DMS53 treated with DMSO at 0.1 percent for 48 hours (cell line): Measurements from ENCODE around the gene NDUFA12.
A peak's percentile ranks its signal among the peaks of the same experiment; 100 is the strongest.

Experiments used
- DNase-seq: peaks from one replicate; lab custom pipeline; 2025; ENCODE audit not compliant: unreplicated experiment; lab: John Stamatoyannopoulos, UW

Gene NDUFA12

DNA sequence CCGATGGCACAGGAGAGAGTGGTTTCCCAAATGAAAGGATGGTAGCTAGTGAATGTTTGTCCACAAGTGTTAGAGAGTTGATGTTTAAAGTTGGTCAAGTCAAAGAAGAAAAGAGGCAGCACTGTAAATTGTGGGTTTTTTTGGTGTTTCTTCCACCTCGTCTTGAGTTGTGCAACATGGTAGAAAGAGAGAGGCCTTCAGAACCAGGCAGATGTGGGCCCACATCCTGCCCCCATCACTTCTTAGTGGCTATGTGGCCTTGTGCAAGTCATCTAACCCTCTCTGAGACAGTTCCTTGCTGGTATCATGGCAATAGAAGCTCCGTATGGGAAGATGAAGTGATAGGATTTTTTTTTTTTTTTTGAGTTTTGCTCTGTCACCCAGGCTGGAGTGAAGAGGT is 60.8 kb downstream of the NDUFA12 start:
- no peak for DNase-seq

DNA sequence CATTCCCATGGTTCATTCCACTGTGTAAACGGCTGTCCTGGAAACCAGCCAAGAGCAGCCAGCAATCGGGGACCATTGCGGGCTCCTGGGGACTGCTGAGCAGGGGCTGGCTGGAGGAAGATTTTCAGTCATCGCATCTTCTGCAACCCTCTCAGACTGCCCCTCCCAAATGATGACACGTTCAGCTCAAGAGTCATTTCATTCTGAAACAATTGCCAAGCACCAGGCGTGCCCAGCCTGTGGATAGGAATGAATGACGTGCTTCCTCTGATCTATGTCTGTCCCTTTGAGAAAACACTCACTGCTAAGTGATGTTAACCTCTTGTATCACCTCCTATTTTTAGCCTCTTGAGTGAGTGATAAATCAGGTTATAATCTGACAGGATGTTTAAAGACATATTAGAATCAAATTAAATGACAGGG is 62.0 kb downstream of the NDUFA12 start:
- peak; percentile 83 for DNase-seq

DNA sequence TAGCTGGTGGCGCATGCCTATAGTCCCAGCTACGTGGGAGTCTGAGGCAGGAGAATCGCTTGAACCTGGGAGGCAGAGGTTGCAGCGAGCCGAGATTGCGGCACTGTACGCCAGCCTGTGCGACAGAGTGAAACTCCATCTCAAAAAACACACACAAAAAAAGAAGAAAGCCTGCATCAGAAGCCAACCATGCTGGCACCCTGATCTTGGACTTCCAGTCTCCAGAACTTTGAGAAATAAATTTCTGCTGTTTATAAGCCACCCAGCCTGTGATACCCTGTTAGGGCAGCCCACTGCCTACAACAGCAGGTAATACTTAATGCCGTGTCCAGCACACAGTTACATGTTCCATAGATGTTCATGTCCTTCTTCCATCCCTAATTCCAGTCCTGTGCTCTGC is 62.7 kb downstream of the NDUFA12 start:
- DNase-seq = no peak

DNA sequence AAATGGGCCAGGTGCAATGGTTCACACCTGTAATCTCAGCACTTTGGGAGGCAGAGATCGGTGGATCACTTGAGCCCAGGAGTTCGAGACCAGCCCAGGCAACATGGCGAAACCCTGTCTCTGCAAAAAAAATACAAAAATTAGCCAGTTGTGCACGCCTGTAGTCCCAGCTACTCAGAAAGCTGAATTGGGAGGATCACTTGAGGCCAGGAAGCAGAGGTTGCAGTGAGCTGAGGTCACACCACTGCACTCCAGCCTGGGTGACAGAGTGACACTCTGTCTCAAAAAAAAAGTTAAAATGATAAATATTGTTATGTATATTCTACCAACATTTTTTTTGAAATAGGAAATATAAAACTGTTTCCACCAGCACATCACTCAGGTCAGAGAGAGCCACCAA is 64.9 kb downstream of the NDUFA12 start:
- no peak for DNase-seq

DNA sequence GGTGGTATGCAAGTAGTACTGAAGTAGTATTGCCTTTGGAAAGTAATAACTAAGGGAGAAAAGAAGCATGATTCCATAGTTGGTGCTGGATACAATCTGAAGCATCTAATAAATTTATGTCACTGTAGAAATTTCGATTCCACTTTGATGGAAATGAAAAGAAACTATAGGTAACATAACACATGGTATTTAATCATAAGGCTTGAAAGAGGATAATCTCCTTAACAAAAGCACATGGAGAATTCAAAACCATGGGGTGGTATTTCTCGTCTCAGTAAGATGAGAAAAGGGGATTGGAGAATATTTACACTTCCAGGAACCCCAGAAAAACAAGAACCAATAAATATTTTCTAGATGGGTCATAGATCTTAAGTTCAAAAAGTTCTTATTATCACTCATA is 72.7 kb downstream of the NDUFA12 start:
- no peak for DNase-seq

DNA sequence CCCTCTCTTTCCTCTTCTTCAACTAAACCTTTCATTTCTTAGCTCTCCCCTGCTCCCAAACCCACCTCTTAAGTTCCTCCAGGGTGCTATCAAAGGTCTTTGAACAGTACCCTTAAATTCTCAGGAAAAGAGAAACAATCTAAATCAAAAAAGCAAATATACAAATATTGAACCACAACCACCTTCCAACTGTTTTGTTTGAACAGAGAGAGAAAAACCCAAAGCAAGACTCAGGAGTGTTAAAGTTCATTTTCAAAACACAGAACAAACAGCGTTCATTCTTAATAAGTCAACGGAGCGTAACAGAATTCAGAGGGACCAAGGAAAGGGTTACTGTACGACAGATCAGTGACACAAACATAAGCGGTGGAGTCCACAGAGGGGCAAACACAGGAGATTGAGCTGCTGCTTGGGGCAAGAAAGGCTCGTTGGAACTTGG is 73.3 kb downstream of the NDUFA12 start:
- DNase-seq = peak; percentile 29

DNA sequence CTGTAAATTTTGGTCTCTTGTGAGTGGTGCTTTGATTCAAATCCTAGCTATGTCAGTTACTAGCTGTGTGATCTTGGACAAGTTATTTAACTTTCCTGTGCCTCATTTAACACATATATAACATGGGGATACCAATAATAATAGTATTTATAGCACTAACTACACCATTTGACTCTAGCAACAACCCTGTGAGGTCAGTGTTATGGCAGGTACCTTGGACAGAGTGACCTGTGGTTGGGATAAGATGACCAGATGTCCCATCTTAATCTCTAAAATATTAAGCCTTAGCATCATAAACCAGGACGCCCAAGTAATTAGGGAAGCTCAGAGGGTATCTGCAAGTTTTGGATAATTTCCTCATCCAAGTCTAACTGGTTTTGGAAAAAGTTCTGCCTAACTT is 73.7 kb downstream of the NDUFA12 start:
- DNase-seq = no peak

DNA sequence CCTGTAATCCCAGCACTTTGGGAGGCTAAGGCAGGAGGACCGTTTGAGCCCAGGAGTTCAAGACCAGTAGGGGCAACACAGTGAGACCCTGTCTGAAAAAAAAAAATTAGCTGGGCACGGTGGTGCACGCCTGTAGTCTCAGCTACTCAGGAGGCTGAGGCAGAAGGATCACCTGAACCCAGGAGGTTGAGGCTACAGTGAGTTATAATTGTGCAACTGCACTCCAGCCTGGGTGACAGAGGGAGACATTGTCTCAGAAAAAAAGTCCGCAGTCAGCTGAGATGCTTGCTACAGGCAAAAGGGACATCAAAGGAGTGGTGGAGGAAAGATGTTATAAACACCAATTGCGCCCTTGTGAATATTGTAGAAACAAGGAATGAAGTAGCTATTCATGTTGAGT is 77.8 kb downstream of the NDUFA12 start:
- DNase-seq = no peak

DNA sequence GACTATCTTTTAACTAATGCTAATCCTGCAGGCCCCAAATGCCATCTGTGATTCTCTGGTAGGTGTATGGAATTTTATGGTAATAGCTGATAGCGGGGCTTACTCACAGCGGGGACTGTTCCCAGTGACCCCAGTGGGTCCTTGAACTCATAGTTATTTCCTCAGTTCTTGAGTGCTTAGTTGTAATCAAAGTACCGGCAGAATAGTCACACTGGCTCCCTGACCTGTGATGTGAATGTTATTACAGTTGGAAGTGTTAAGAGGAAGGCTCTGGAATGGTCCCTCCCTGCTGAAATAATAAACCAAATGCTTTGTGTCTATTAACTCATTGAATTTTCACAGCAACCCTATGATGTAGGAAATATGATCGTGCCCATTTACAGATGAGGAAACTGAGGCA is 78.3 kb downstream of the NDUFA12 start:
- DNase-seq = no peak

DNA sequence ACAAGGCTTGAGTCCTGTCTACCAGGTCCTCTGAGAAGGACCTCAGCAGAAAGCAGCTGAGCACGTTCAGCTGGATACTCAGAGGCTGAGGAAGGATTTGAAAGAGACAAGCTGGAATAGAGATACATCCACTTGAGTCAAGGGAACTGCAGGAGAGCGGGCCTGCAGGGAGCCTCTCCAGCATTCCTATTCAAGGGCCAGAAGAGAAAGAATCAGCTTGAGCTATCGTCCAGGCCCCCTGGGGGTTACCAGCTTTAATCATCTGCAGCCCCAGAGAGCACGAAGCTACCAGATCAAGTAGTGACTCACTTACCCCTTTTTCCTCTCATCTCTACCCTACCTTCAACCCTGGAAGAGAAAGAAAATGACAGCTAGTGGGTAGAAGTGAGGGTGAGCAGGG is 80.9 kb downstream of the NDUFA12 start:
- no peak for DNase-seq
